Mammary epithelial cell (primary cell): ENCODE data around the gene ZNF280B.

Experiments
- EZH2 ChIP-seq: IDR thresholded peaks from 2 replicates; pipeline ENCODE4 v1.6.1; 2012; ENCODE audit warnings: low read length, inconsistent platforms, borderline replicate concordance
- TF ChIP-seq, protein P1 (sequence below), 2 donors: IDR thresholded peaks in 1 of 2; conservative IDR thresholded peaks in 1 of 2; 2 replicates each; pipeline ENCODE4 v1.5.1; 2011 to 2012; ENCODE audit warnings: inconsistent platforms in 2 of 2, low read length in 2 of 2, mild to moderate bottlenecking in 2 of 2, control low read depth in 1 of 2, low read depth in 1 of 2; ENCODE audit not compliant: insufficient read depth in 1 of 2; ENCODE audit errors: extremely low read depth in 1 of 2

DNA sequence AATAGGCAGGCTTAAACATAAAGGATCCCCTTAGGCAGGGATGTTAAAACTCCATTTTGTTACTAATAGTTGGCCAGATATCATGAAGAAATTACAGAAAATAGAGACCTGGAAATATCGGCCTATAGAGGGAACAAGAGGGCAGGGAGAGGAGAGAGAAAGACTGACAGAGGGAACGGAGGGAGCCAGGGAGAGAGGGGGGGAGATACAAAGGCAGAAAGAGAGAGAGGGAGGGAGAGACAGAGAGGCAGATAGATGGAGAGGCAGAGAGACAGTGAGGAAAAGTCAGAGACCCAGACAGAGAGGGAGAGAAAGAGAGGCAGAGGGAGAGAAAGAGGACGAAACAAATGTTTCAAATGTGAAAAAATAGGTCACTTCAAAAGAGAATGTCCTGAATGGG, 53.5 kb downstream of the ZNF280B start:
- no peak for TF ChIP-seq EZH2
- TF ChIP-seq, protein P1, sequence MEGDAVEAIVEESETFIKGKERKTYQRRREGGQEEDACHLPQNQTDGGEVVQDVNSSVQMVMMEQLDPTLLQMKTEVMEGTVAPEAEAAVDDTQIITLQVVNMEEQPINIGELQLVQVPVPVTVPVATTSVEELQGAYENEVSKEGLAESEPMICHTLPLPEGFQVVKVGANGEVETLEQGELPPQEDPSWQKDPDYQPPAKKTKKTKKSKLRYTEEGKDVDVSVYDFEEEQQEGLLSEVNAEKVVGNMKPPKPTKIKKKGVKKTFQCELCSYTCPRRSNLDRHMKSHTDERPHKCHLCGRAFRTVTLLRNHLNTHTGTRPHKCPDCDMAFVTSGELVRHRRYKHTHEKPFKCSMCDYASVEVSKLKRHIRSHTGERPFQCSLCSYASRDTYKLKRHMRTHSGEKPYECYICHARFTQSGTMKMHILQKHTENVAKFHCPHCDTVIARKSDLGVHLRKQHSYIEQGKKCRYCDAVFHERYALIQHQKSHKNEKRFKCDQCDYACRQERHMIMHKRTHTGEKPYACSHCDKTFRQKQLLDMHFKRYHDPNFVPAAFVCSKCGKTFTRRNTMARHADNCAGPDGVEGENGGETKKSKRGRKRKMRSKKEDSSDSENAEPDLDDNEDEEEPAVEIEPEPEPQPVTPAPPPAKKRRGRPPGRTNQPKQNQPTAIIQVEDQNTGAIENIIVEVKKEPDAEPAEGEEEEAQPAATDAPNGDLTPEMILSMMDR (conservative IDR thresholded peaks at IDR 0.05 in 1 of 2, IDR thresholded peaks at IDR 0.05 in 1 of 2; ENCODE audit: extremely low read depth in 1 of 2, insufficient read depth in 1 of 2, low read depth in 1 of 2, low read length in 2 of 2) = no peak
